ENCODE results near the gene TBC1D2.
A peak's percentile ranks its signal among the peaks of the same experiment; 100 is the strongest.

The TBC1D2 gene

DNA sequence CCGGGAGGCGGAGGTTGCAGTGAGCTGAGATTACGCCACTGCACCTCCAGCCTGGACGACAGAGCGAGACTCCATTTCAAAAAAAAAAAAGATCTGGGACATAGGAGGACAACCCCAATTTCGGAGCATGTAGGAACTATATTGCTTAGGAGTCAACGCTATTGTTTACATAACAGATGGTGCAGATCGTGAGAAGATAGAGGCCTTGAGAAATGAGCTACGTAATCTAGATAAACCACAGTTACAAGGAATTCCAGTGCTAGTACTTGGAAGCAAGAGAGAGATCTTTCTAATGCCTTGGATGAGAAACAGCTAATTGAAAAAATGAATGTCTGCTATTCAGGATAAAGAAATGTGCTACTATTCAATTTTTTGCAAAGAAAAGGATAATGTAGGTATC is 20.3 kb downstream of the TBC1D2 start:
- H2BK5ac ChIP-seq (ENCODE audit: low read length) = no peak overlapping the region
- H3K9ac ChIP-seq (ENCODE audit: low read depth, low read length, poor library complexity) = no peak overlapping the region
- H3K14ac ChIP-seq (ENCODE audit: low read length) = no peak overlapping the region
- H4K8ac ChIP-seq (ENCODE audit: low read depth, low read length) = no peak overlapping the region
- no peak overlapping the region for H2AK5ac ChIP-seq (ENCODE audit: low read depth, low read length)
- no peaks in the 10 kb centered on the region for H3K27me3 ChIP-seq (ENCODE audit: control insufficient read depth in 3 of 3, insufficient read depth in 3 of 3, low read depth in 1 of 3, low read length in 3 of 3)
- H2AFZ ChIP-seq (ENCODE audit: low read length) = no peak overlapping the region
- no peak overlapping the region for H3K23ac ChIP-seq (ENCODE audit: low read depth, low read length, poor library complexity)
- no peak overlapping the region for H2BK12ac ChIP-seq (ENCODE audit: low read length)
- no peak for DNase-seq (ENCODE audit: low spot score)
- peaks cover 0 to 2% of the 10 kb centered on the region in 2 donors for H3K4me1 ChIP-seq (ENCODE audit: control insufficient read depth in 2 of 2, insufficient read depth in 1 of 2, low read depth in 1 of 2, low read length in 2 of 2)
- H2BK15ac ChIP-seq (ENCODE audit: low read length) = no peak overlapping the region
- no peak overlapping the region for H3K4me3 ChIP-seq (ENCODE audit: low read length in 2 of 2)
- no peak overlapping the region for H2BK120ac ChIP-seq (ENCODE audit: low read depth, low read length)
- no peak overlapping the region for H3K27ac ChIP-seq (replicated peaks; ENCODE audit: low read length)
- no peak overlapping the region for H4K91ac ChIP-seq (ENCODE audit: low read depth, low read length, poor library complexity)
- no peaks in the 10 kb centered on the region for H3K36me3 ChIP-seq (replicated peaks in 1 of 2; ENCODE audit: control insufficient read depth in 2 of 2, insufficient read depth in 2 of 2, low read length in 2 of 2)
- peaks cover 0 to 3% of the 10 kb centered on the region in 2 donors for H3K9me3 ChIP-seq (replicated peaks in 1 of 2; ENCODE audit: control insufficient read depth in 2 of 2, insufficient read depth in 1 of 2, low read depth in 1 of 2, low read length in 2 of 2)
- no CpG with 5 or more reads among the region's 9 CpGs for WGBS, 2 donors (ENCODE audit: extremely low coverage in 2 of 2, insufficient read length in 2 of 2, insufficient replicate concordance in 1 of 2)
- no peaks in the 10 kb centered on the region for H3K79me1 ChIP-seq (ENCODE audit: low read depth, low read length)
- no peak overlapping the region for H3K18ac ChIP-seq (ENCODE audit: low read length)
- no peak overlapping the region for H3K4ac ChIP-seq (ENCODE audit: low read length)
- no peak overlapping the region for H3K4me2 ChIP-seq (ENCODE audit: insufficient read depth, low read length, poor library complexity, severe bottlenecking)

GRCh38 chr9:98234245-98234825 is 21.1 kb downstream of the TBC1D2 start:
- H2AK5ac ChIP-seq (ENCODE audit: low read depth, low read length) = no peak overlapping the region
- H3K9me3 ChIP-seq (replicated peaks in 1 of 2; ENCODE audit: control insufficient read depth in 2 of 2, insufficient read depth in 1 of 2, low read depth in 1 of 2, low read length in 2 of 2) = peaks cover 0 to 3% of the 10 kb centered on the region in 2 donors
- H3K4me1 ChIP-seq (ENCODE audit: control insufficient read depth in 2 of 2, insufficient read depth in 1 of 2, low read depth in 1 of 2, low read length in 2 of 2) = peaks cover 0 to 2% of the 10 kb centered on the region in 2 donors
- H3K79me1 ChIP-seq (ENCODE audit: low read depth, low read length) = no peaks in the 10 kb centered on the region
- DNase-seq (ENCODE audit: low spot score) = no peak
- no peak overlapping the region for H2BK15ac ChIP-seq (ENCODE audit: low read length)
- H2BK120ac ChIP-seq (ENCODE audit: low read depth, low read length) = no peak overlapping the region
- H3K4me2 ChIP-seq (ENCODE audit: insufficient read depth, low read length, poor library complexity, severe bottlenecking) = no peak overlapping the region
- no peak overlapping the region for H4K91ac ChIP-seq (ENCODE audit: low read depth, low read length, poor library complexity)
- no peak overlapping the region for H2BK12ac ChIP-seq (ENCODE audit: low read length)
- no peak overlapping the region for H3K4me3 ChIP-seq (ENCODE audit: low read length in 2 of 2)
- no peak overlapping the region for H4K8ac ChIP-seq (ENCODE audit: low read depth, low read length)
- no peak overlapping the region for H2BK5ac ChIP-seq (ENCODE audit: low read length)
- H3K36me3 ChIP-seq (replicated peaks in 1 of 2; ENCODE audit: control insufficient read depth in 2 of 2, insufficient read depth in 2 of 2, low read length in 2 of 2) = no peaks in the 10 kb centered on the region
- H3K18ac ChIP-seq (ENCODE audit: low read length) = no peak overlapping the region
- no peak overlapping the region for H2AFZ ChIP-seq (ENCODE audit: low read length)
- no peak overlapping the region for H3K27ac ChIP-seq (replicated peaks; ENCODE audit: low read length)
- WGBS, 2 donors (ENCODE audit: extremely low coverage in 2 of 2, insufficient read length in 2 of 2, insufficient replicate concordance in 1 of 2) = no CpG with 5 or more reads among the region's 9 CpGs
- no peak overlapping the region for H3K4ac ChIP-seq (ENCODE audit: low read length)
- H3K23ac ChIP-seq (ENCODE audit: low read depth, low read length, poor library complexity) = peak overlapping the region; percentile 60
- H3K14ac ChIP-seq (ENCODE audit: low read length) = no peak overlapping the region
- H3K9ac ChIP-seq (ENCODE audit: low read depth, low read length, poor library complexity) = no peak overlapping the region
- no peaks in the 10 kb centered on the region for H3K27me3 ChIP-seq (ENCODE audit: control insufficient read depth in 3 of 3, insufficient read depth in 3 of 3, low read depth in 1 of 3, low read length in 3 of 3)

DNA sequence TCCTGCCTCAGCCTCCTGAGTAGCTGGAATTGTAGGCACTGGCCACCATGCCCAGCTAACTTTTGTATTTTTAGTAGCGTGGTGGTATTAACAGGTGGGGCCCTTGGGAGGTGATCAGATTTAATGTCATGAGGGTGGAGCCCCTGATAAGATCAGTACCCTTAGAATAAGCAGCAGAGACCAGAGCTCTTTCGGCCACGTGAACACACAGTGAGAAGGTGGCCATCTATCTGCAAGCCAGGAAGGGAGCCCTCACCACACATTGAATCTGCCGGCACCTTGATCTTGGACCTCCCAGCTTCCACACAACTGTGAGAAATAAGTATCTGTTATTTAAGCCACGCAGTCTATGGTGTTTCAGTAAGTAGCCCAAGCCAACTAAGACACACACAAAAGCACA is 22.5 kb downstream of the TBC1D2 start:
- H2BK120ac ChIP-seq (ENCODE audit: low read depth, low read length) = no peak overlapping the region
- no peak overlapping the region for H3K14ac ChIP-seq (ENCODE audit: low read length)
- H3K79me1 ChIP-seq (ENCODE audit: low read depth, low read length) = no peaks in the 10 kb centered on the region
- no peak overlapping the region for H3K4ac ChIP-seq (ENCODE audit: low read length)
- no peak overlapping the region for H4K91ac ChIP-seq (ENCODE audit: low read depth, low read length, poor library complexity)
- H2BK12ac ChIP-seq (ENCODE audit: low read length) = no peak overlapping the region
- H3K4me3 ChIP-seq (ENCODE audit: low read length in 2 of 2) = no peak overlapping the region
- H3K4me2 ChIP-seq (ENCODE audit: insufficient read depth, low read length, poor library complexity, severe bottlenecking) = no peak overlapping the region
- H3K9me3 ChIP-seq (replicated peaks in 1 of 2; ENCODE audit: control insufficient read depth in 2 of 2, insufficient read depth in 1 of 2, low read depth in 1 of 2, low read length in 2 of 2) = peaks cover 0 to 3% of the 10 kb centered on the region in 2 donors
- no CpG with 5 or more reads among the region's 5 CpGs for WGBS, 2 donors (ENCODE audit: extremely low coverage in 2 of 2, insufficient read length in 2 of 2, insufficient replicate concordance in 1 of 2)
- H3K36me3 ChIP-seq (replicated peaks in 1 of 2; ENCODE audit: control insufficient read depth in 2 of 2, insufficient read depth in 2 of 2, low read length in 2 of 2) = no peaks in the 10 kb centered on the region
- H4K8ac ChIP-seq (ENCODE audit: low read depth, low read length) = no peak overlapping the region
- no peak overlapping the region for H2AFZ ChIP-seq (ENCODE audit: low read length)
- H3K27me3 ChIP-seq (ENCODE audit: control insufficient read depth in 3 of 3, insufficient read depth in 3 of 3, low read depth in 1 of 3, low read length in 3 of 3) = no peaks in the 10 kb centered on the region
- no peak overlapping the region for H2AK5ac ChIP-seq (ENCODE audit: low read depth, low read length)
- H3K4me1 ChIP-seq (ENCODE audit: control insufficient read depth in 2 of 2, insufficient read depth in 1 of 2, low read depth in 1 of 2, low read length in 2 of 2) = peaks cover 0 to 2% of the 10 kb centered on the region in 2 donors
- H2BK5ac ChIP-seq (ENCODE audit: low read length) = no peak overlapping the region
- peak overlapping the region; percentile 27 for H3K18ac ChIP-seq (ENCODE audit: low read length)
- H3K23ac ChIP-seq (ENCODE audit: low read depth, low read length, poor library complexity) = no peak overlapping the region
- H3K9ac ChIP-seq (ENCODE audit: low read depth, low read length, poor library complexity) = no peak overlapping the region
- H2BK15ac ChIP-seq (ENCODE audit: low read length) = peak overlapping the region; percentile 49
- H3K27ac ChIP-seq (replicated peaks; ENCODE audit: low read length) = no peak overlapping the region
- DNase-seq (ENCODE audit: low spot score) = no peak

DNA sequence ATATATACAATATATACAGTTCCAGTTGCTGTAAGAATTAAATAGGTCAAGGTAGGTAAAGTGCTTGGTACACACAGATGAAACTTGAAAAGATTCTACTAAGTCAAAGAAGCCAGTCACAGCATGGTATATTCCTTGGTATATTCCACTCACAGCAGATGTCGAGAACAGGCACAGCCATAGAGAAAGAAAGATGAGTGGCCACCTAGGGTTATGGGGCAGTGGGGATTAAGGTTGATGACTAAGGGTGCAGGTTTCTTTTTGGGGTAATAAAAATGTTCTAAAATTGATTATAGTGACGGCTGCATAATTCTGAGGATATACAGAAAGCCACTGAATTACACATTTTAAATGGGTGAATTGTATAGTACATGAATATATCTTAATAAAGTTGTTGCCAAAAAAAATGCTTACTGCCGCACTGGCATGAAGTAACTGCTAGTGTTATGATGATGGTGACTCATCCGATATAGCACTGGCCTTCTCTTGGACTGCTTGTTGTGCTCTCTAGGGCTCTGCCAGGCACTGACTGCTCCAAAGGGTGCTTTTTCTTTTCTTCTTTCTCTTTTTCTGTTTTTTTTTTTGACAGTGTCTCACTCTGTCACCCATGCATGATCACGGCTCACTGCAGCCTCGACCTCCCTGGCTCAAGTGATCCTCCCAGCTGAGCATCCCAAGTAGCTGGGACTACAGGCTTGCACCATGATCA is 23.5 kb downstream of the TBC1D2 start:
- no peak overlapping the region for H3K4ac ChIP-seq (ENCODE audit: low read length)
- H3K27me3 ChIP-seq (ENCODE audit: control insufficient read depth in 3 of 3, insufficient read depth in 3 of 3, low read depth in 1 of 3, low read length in 3 of 3) = no peaks in the 10 kb centered on the region
- no peak overlapping the region for H3K14ac ChIP-seq (ENCODE audit: low read length)
- no peaks in the 10 kb centered on the region for H3K36me3 ChIP-seq (replicated peaks in 1 of 2; ENCODE audit: control insufficient read depth in 2 of 2, insufficient read depth in 2 of 2, low read length in 2 of 2)
- H2AK5ac ChIP-seq (ENCODE audit: low read depth, low read length) = no peak overlapping the region
- no peak overlapping the region for H2AFZ ChIP-seq (ENCODE audit: low read length)
- no peak overlapping the region for H3K18ac ChIP-seq (ENCODE audit: low read length)
- H2BK12ac ChIP-seq (ENCODE audit: low read length) = no peak overlapping the region
- no peak overlapping the region for H3K27ac ChIP-seq (replicated peaks; ENCODE audit: low read length)
- no peak overlapping the region for H4K91ac ChIP-seq (ENCODE audit: low read depth, low read length, poor library complexity)
- H3K9me3 ChIP-seq (replicated peaks in 1 of 2; ENCODE audit: control insufficient read depth in 2 of 2, insufficient read depth in 1 of 2, low read depth in 1 of 2, low read length in 2 of 2) = peaks cover 0 to 3% of the 10 kb centered on the region in 2 donors
- no peak for DNase-seq (ENCODE audit: low spot score)
- peaks cover 0 to 2% of the 10 kb centered on the region in 2 donors for H3K4me1 ChIP-seq (ENCODE audit: control insufficient read depth in 2 of 2, insufficient read depth in 1 of 2, low read depth in 1 of 2, low read length in 2 of 2)
- H2BK120ac ChIP-seq (ENCODE audit: low read depth, low read length) = no peak overlapping the region
- H3K9ac ChIP-seq (ENCODE audit: low read depth, low read length, poor library complexity) = no peak overlapping the region
- no peak overlapping the region for H2BK15ac ChIP-seq (ENCODE audit: low read length)
- H3K79me1 ChIP-seq (ENCODE audit: low read depth, low read length) = no peaks in the 10 kb centered on the region
- H3K23ac ChIP-seq (ENCODE audit: low read depth, low read length, poor library complexity) = no peak overlapping the region
- no peak overlapping the region for H3K4me2 ChIP-seq (ENCODE audit: insufficient read depth, low read length, poor library complexity, severe bottlenecking)
- no peak overlapping the region for H3K4me3 ChIP-seq (ENCODE audit: low read length in 2 of 2)
- no peak overlapping the region for H2BK5ac ChIP-seq (ENCODE audit: low read length)
- H4K8ac ChIP-seq (ENCODE audit: low read depth, low read length) = no peak overlapping the region
- no CpG with 5 or more reads among the region's 6 CpGs for WGBS, 2 donors (ENCODE audit: extremely low coverage in 2 of 2, insufficient read length in 2 of 2, insufficient replicate concordance in 1 of 2)
